H1 (cell line): ENCODE data around the gene ANKRD40CL. TPM values are rescaled to one million over a fixed set of nuclear protein-coding genes. Genes with fewer than 3 reads are reported as not detected.

Experiments used
- CTCF ChIA-PET: fragments of 300-600 bp; sonication (Branson Sonifier 250); formaldehyde crosslinking; loops from one replicate; lab custom pipeline; 2021; ENCODE audit not compliant: partially characterized antibody; lab: Charles Lee
- POLR2A ChIA-PET: fragments of 300-600 bp; sonication (Branson Sonifier 250); formaldehyde crosslinking; loops from one replicate; lab custom pipeline; 2021; ENCODE audit warnings: inconsistent platforms; ENCODE audit not compliant: partially characterized antibody; lab: Charles Lee
- DNase-seq, 2 experiments: peaks; one replicate each; pipeline versions ENCODE4 v3.0.0 to v3.0.0-alpha.2; 2010 to 2022; ENCODE audit warnings: low spot score in 2 of 2, low read depth in 1 of 2, mixed read lengths in 1 of 2
- FAIRE-seq: peaks from 2 replicates; lab custom pipeline; 2011; peaks lifted over from hg19 to GRCh38; lab: Jason Lieb, UNC
- H2AFZ ChIP-seq: 2 replicates; pipeline ENCODE4 v1.8.1; 2012; ENCODE audit warnings: low read length, inconsistent platforms
- H2AK5ac ChIP-seq: 2 replicates; pipeline ENCODE4 v1.6.1; 2013; ENCODE audit warnings: low read depth, low read length
- H2BK120ac ChIP-seq: replicated peaks from 2 replicates; pipeline ENCODE3; 2013; ENCODE audit warnings: low read depth, low read length, inconsistent platforms
- H2BK12ac ChIP-seq: 2 replicates; pipeline ENCODE4 v1.6.1; 2013; ENCODE audit warnings: low read depth, low read length
- H2BK15ac ChIP-seq: 2 replicates; pipeline ENCODE4 v1.6.1; 2013; ENCODE audit warnings: low read length
- H2BK20ac ChIP-seq: 2 replicates; pipeline ENCODE4 v1.6.1; 2013; ENCODE audit warnings: low read length
- H2BK5ac ChIP-seq: 2 replicates; pipeline ENCODE4 v1.6.1; 2013; ENCODE audit warnings: low read depth, low read length
- H3K14ac ChIP-seq: 2 replicates; pipeline ENCODE4 v1.6.1; 2013; ENCODE audit warnings: inconsistent platforms; ENCODE audit not compliant: insufficient read length
- H3K18ac ChIP-seq: 2 replicates; pipeline ENCODE4 v1.6.1; 2013; ENCODE audit warnings: low read length; ENCODE audit errors: extremely low read depth
- H3K23ac ChIP-seq: 2 replicates; pipeline ENCODE4 v1.6.1; 2013; ENCODE audit warnings: inconsistent platforms; ENCODE audit not compliant: insufficient read length
- H3K23me2 ChIP-seq: 2 replicates; pipeline ENCODE4 v1.6.1; 2013; ENCODE audit warnings: low read depth, low read length
- H3K27ac ChIP-seq: 2 replicates; pipeline ENCODE4 v1.6.1; 2011; ENCODE audit warnings: low read depth, low read length, inconsistent platforms
- H3K27me3 ChIP-seq, 4 experiments: replicated peaks in 1 of 4; 1 replicate in 1 of 4; 2 replicates in 3 of 4; pipeline versions ENCODE4 v1.6.1 to v1.8.1; 2011 to 2013; ENCODE audit warnings: low read length in 3 of 4, mild to moderate bottlenecking in 3 of 4, inconsistent platforms in 2 of 4, mixed read lengths in 2 of 4, moderate library complexity in 1 of 4; ENCODE audit not compliant: control insufficient read depth in 3 of 4, insufficient read depth in 3 of 4; ENCODE audit errors: extremely low read depth in 1 of 4
- H3K36me3 ChIP-seq, 4 experiments: 2 replicates each; pipeline versions ENCODE4 v1.6.1 to v1.8.1; 2011 to 2013; ENCODE audit warnings: mild to moderate bottlenecking in 4 of 4, low read length in 3 of 4, moderate library complexity in 2 of 4, control low read depth in 1 of 4, inconsistent platforms in 1 of 4; ENCODE audit not compliant: insufficient read depth in 4 of 4, control insufficient read depth in 2 of 4
- H3K4ac ChIP-seq: replicated peaks from 2 replicates; pipeline ENCODE3; 2013; ENCODE audit warnings: low read length, low read depth, mixed read lengths, inconsistent platforms; ENCODE audit not compliant: insufficient read length
- H3K4me1 ChIP-seq, 4 experiments: replicated peaks in 1 of 4; 1 replicate in 1 of 4; 2 replicates in 3 of 4; pipeline versions ENCODE4 v1.6.1 to v1.8.1; 2011 to 2013; ENCODE audit warnings: low read length in 3 of 4, inconsistent platforms in 2 of 4, mixed read lengths in 1 of 4; ENCODE audit not compliant: insufficient read depth in 4 of 4, control insufficient read depth in 3 of 4
- H3K4me2 ChIP-seq, 2 experiments: 2 replicates each; pipeline versions ENCODE4 v1.6.1 to v1.8.1; 2011 to 2013; ENCODE audit warnings: low read depth in 2 of 2, low read length in 2 of 2, control low read depth in 1 of 2, inconsistent platforms in 1 of 2, mild to moderate bottlenecking in 1 of 2; ENCODE audit not compliant: insufficient read depth in 1 of 2
- H3K4me3 ChIP-seq, 4 experiments: fragments of 200-600, 300-600 bp in 1 of 4; sonication (generic), shearing (Covaris generic), sonication (Bioruptor Twin) in 1 of 4; 2 replicates each; pipeline versions ENCODE4 v1.5.1 to v1.8.1; 2011 to 2016; ENCODE audit warnings: low read length in 4 of 4, low read depth in 3 of 4, control low read depth in 2 of 4, inconsistent platforms in 2 of 4, mild to moderate bottlenecking in 2 of 4, mixed read lengths in 1 of 4, moderate library complexity in 1 of 4; ENCODE audit not compliant: insufficient read depth in 2 of 4; ENCODE audit errors: extremely low read depth in 1 of 4
- H3K56ac ChIP-seq: replicated peaks from 2 replicates; pipeline ENCODE3; 2013; ENCODE audit warnings: low read depth, mild to moderate bottlenecking, mixed read lengths, low read length, inconsistent platforms; ENCODE audit not compliant: insufficient read length
- H3K79me1 ChIP-seq: 2 replicates; pipeline ENCODE4 v1.6.1; 2013; ENCODE audit warnings: low read depth, low read length, control low read depth
- H3K79me2 ChIP-seq, 2 experiments: 2 replicates each; pipeline versions ENCODE4 v1.6.1 to v1.8.1; 2012 to 2013; ENCODE audit warnings: low read length in 2 of 2, mild to moderate bottlenecking in 2 of 2, inconsistent platforms in 1 of 2; ENCODE audit not compliant: insufficient read depth in 2 of 2, control insufficient read depth in 1 of 2
- H3K9ac ChIP-seq, 4 experiments: replicated peaks in 1 of 4; 1 replicate in 1 of 4; 2 replicates in 3 of 4; pipeline versions ENCODE4 v1.6.1 to v1.8.1; 2011 to 2013; ENCODE audit warnings: low read depth in 3 of 4, low read length in 3 of 4, control low read depth in 2 of 4, mild to moderate bottlenecking in 2 of 4, moderate library complexity in 2 of 4, inconsistent platforms in 1 of 4; ENCODE audit errors: extremely low read depth in 1 of 4
- H3K9me3 ChIP-seq, 2 experiments: 2 replicates each; pipeline versions ENCODE4 v1.6.1 to v1.8.1; 2012 to 2013; ENCODE audit warnings: mild to moderate bottlenecking in 2 of 2, moderate library complexity in 2 of 2, control low read depth in 1 of 2, inconsistent platforms in 1 of 2, low read depth in 1 of 2, low read length in 1 of 2, mixed read lengths in 1 of 2; ENCODE audit not compliant: insufficient read depth in 2 of 2
- H4K20me1 ChIP-seq, 2 experiments: replicated peaks in 1 of 2; 2 replicates each; pipeline versions ENCODE3 to v1.8.1; 2011 to 2013; ENCODE audit warnings: inconsistent platforms in 2 of 2, low read length in 2 of 2, mild to moderate bottlenecking in 1 of 2; ENCODE audit not compliant: insufficient read depth in 2 of 2, control insufficient read depth in 1 of 2
- H4K5ac ChIP-seq: 2 replicates; pipeline ENCODE4 v1.6.1; 2013; ENCODE audit warnings: low read length, low read depth, mixed read lengths, inconsistent platforms; ENCODE audit not compliant: insufficient read length
- H4K8ac ChIP-seq: 2 replicates; pipeline ENCODE4 v1.8.0; 2013; ENCODE audit warnings: mild to moderate bottlenecking, moderate library complexity, low read length, inconsistent platforms; ENCODE audit not compliant: insufficient read depth; ENCODE audit errors: extremely low read depth
- H4K91ac ChIP-seq: replicated peaks from 2 replicates; pipeline ENCODE3; 2013; ENCODE audit warnings: low read length, mixed read lengths, inconsistent platforms; ENCODE audit not compliant: insufficient read length
- GABPA ChIP-seq: IDR thresholded peaks from 2 replicates; pipeline ENCODE4 v1.6.1; 2011; ENCODE audit warnings: mild to moderate bottlenecking, low read length, moderate library complexity, borderline replicate concordance; ENCODE audit not compliant: insufficient read depth
- HDAC6 ChIP-seq: IDR thresholded peaks from one replicate; pipeline ENCODE4 v1.7.1; 2012; ENCODE audit warnings: low read depth, mild to moderate bottlenecking, inconsistent platforms, low read length, moderate library complexity
- KDM4A ChIP-seq: IDR thresholded peaks from one replicate; pipeline ENCODE4 v1.7.1; 2012; ENCODE audit warnings: low read depth, mild to moderate bottlenecking, moderate library complexity, low read length, inconsistent platforms; ENCODE audit not compliant: severe bottlenecking
- KDM5A ChIP-seq: fragments of 200-600 bp; IDR thresholded peaks from 2 replicates; pipeline ENCODE4 v1.7.1; 2012; ENCODE audit warnings: mild to moderate bottlenecking, low read length, inconsistent platforms, mixed read lengths
- SP1 ChIP-seq: IDR thresholded peaks from 2 replicates; pipeline ENCODE4 v1.6.1; 2011; ENCODE audit warnings: low read depth, low read length
- WGBS, 2 experiments: shearing (Covaris generic) in 1 of 2; methylation state at CpG; one replicate each; pipeline versions ENCODE4 v1.1.6 to v1.1.7; 2013 to 2015; ENCODE audit warnings: low lambda C conversion rate in 2 of 2, mixed read lengths in 2 of 2, inconsistent platforms in 1 of 2, low coverage in 1 of 2, missing lambda C conversion rate in 1 of 2; ENCODE audit not compliant: insufficient replicate concordance in 2 of 2, insufficient coverage in 1 of 2, insufficient read length in 1 of 2; ENCODE audit errors: extremely low coverage in 1 of 2, missing lambda C conversion rate in 1 of 2; 5-methylcytosine and 5-hydroxymethylcytosine counted together
- polyA plus RNA-seq, 7 experiments: library from polyadenylated mRNA; depleted of rRNA in 3 of 7; stranded (reverse) in 5 of 7; unstranded in 2 of 7; fragments of >200 nt in 5 of 7; fragments of 200-250 nt in 2 of 7; gene quantifications; 1 replicate in 5 of 7; 2 replicates in 1 of 7; 4 replicates in 1 of 7; pipeline versions ENCODE4 v1.2.1 to v1.2.3, GENCODE V29; 2011 to 2013; ENCODE audit warnings: missing spikeins in 2 of 7, mixed read lengths in 2 of 7
- total RNA-seq: library from RNA; stranded (reverse); fragmentation: NEBNext Ultra II Directional; extraction: Animal tissue kit (Norgen Biotek cat#: 25700); gene quantifications from 2 replicates; pipeline ENCODE4 v1.2.1, GENCODE V29; 2021

Gene ANKRD40CL
- total and polyA plus RNA-seq, 2 of the 8 experiments (the other 6 are each of a cell fraction or from before 2014, with no cell fraction given) = not detected

DNA sequence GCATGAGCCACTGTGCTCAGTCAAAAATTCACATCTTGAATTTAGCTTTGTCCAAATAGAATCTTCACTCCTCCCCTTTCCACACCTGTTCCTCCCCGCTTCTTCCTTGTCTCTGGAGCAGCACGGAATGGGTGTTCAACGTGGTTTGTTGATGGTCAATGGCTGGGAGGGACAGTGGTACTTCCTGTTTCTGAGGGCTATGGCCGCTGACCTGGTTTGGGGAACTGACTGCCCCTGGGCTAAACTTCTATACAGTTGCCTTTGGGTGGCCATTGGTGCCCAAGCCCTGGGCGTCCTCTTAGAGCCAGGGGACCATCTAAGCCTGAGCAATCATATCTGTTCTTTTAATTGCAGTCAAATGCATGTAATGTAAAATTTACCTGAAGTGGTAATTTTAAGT lies 49.0 kb upstream of the ANKRD40CL start:
- H2AFZ ChIP-seq = no peak overlapping the region
- TF ChIP-seq KDM4A (no peak), HDAC6 (no peak), KDM5A (no peak), SP1 (no peak), GABPA (no peak)

More for the DNA sequence above, 49.0 kb upstream of the ANKRD40CL start:
- no peak overlapping the region for H2AK5ac ChIP-seq
- H4K91ac ChIP-seq = no peak overlapping the region
- no peaks in the 10 kb centered on the region for H3K9me3 ChIP-seq
- H2BK120ac ChIP-seq = no peak overlapping the region
- H3K14ac ChIP-seq = no peak overlapping the region
- CTCF ChIA-PET = interaction anchor here (0.6 to 14.1 kb wide), 14 partner anchors 7 to 70 kb away, joined by 3 to 125 read pairs (median 10); partner anchors contain the start of gene WFIKKN2
- WGBS, 2 experiments = 85% methylated on average over 5 of the region's 5 CpGs; no CpG with 5 or more reads in 1 of the 2 experiments
- no peak overlapping the region for H2BK20ac ChIP-seq
- H2BK12ac ChIP-seq = no peak overlapping the region
- H3K27ac ChIP-seq = no peak overlapping the region
- H3K4me3 ChIP-seq = no peak overlapping the region
- H3K79me1 ChIP-seq = no peaks in the 10 kb centered on the region
- H3K4me2 ChIP-seq = no peak overlapping the region
- H3K23ac ChIP-seq = no peak overlapping the region
- FAIRE-seq (no peak), DNase-seq (no peak)
- no peak overlapping the region for H2BK5ac ChIP-seq
- H4K8ac ChIP-seq = no peak overlapping the region
- H3K4ac ChIP-seq = no peak overlapping the region
- H4K5ac ChIP-seq = no peak overlapping the region
- no peaks in the 10 kb centered on the region for H4K20me1 ChIP-seq
- H3K27me3 ChIP-seq = no peaks in the 10 kb centered on the region; a peak in 1 of 7 replicates
- no peak overlapping the region for H2BK15ac ChIP-seq
- POLR2A ChIA-PET = no interaction called here
- H3K79me2 ChIP-seq = no peaks in the 10 kb centered on the region
- no peaks in the 10 kb centered on the region; the same call in 1 of the 2 replicates for H3K23me2 ChIP-seq
- H3K9ac ChIP-seq = no peak overlapping the region
- H3K4me1 ChIP-seq = peaks cover 0 to 5% (median 0%) of the 10 kb centered on the region in 4 experiments; a peak in 2 of 7 replicates
- H3K36me3 ChIP-seq = no peaks in the 10 kb centered on the region
- no peak overlapping the region for H3K18ac ChIP-seq
- H3K56ac ChIP-seq = no peak overlapping the region
